K562 (cell line): ENCODE results near the gene C19orf85. TPM values are rescaled to one million over a fixed set of nuclear protein-coding genes. Genes with fewer than 3 reads are reported as not detected.

Source experiments
- ETV6 ChIP-seq, 3 experiments: fragments of 150-350 bp in 1 of 3; sonication (generic) in 1 of 3; formaldehyde crosslinking in 1 of 3; IDR thresholded peaks; 2 replicates each; pipeline versions ENCODE4 v1.6.1 to v1.8.0; 2014 to 2022; ENCODE audit warnings: borderline replicate concordance in 2 of 3, low read depth in 2 of 3, antibody characterized with exemption in 1 of 3, low read length in 1 of 3, mild to moderate bottlenecking in 1 of 3, missing genetic modification reagents in 1 of 3
- HDAC6 ChIP-seq: IDR thresholded peaks from 2 replicates; pipeline ENCODE4 v1.6.1; 2012; ENCODE audit warnings: low read depth, mild to moderate bottlenecking, control low read depth, inconsistent platforms, low read length, moderate library complexity
- MAFG ChIP-seq: fragments of 450-650 bp; conservative IDR thresholded peaks from 2 replicates; pipeline ENCODE4 v1.6.1; 2016; ENCODE audit warnings: missing genetic modification characterization, missing compliant biosample characterization
- RUNX1 ChIP-seq: sonication (generic); IDR thresholded peaks from 2 replicates; pipeline ENCODE4 v1.6.1; 2016; ENCODE audit warnings: antibody characterized with exemption, low read depth
- ZBED1 ChIP-seq: IDR thresholded peaks from 2 replicates; pipeline ENCODE4 v1.6.1; 2014
- ZNF584 ChIP-seq: fragments of 200-800 bp; sonication (Bioruptor generic); IDR thresholded peaks from 2 replicates; pipeline ENCODE4 v1.6.1; 2016; ENCODE audit warnings: low read depth, mild to moderate bottlenecking, missing genetic modification characterization, missing compliant biosample characterization
- polyA plus RNA-seq, 8 experiments: library from polyadenylated mRNA; depleted of rRNA in 4 of 8; stranded (reverse) in 5 of 8; unstranded in 3 of 8; fragments of >200 nt; fragmentation: Nextera tagmentation in 2 of 8; fragmentation: Illumina TruSeq in 1 of 8; extraction: Ambion mirVana in 2 of 8; extraction: Trizol in 1 of 8; gene quantifications; 2 replicates each; pipeline versions ENCODE4 v1.2.1 to v1.2.3, GENCODE V29; 2011 to 2014; ENCODE audit warnings: inconsistent platforms in 1 of 8, missing spikeins in 1 of 8
- total RNA-seq, 7 experiments: library from RNA; depleted of rRNA in 6 of 7; stranded (reverse); fragments of >200 nt in 6 of 7; fragmentation: Illumina TruSeq in 2 of 7; extraction: Trizol in 2 of 7; gene quantifications; 2 replicates each; pipeline versions ENCODE4 v1.2.1 to v1.2.3, GENCODE V29; 2011 to 2021; ENCODE audit warnings: low replicate concordance in 1 of 7
- TF ChIP-seq, protein P1 (sequence below): fragments of 250-450 bp; sonication (Bioruptor Pico); IDR thresholded peaks from 2 replicates; pipeline ENCODE4 v1.4.0; 2020; ENCODE audit warnings: borderline replicate concordance
- TF ChIP-seq, protein P2 (sequence below): fragments of 250-450 bp; sonication (Bioruptor Pico); IDR thresholded peaks from 2 replicates; pipeline ENCODE4 v1.5.0; 2020; ENCODE audit warnings: mild to moderate bottlenecking
- TF ChIP-seq, protein P3 (sequence below), 2 experiments: fragments of 150-350 bp in 1 of 2; IDR thresholded peaks; 2 replicates each; pipeline ENCODE4 v1.6.1; 2012 to 2016; ENCODE audit warnings: low read depth in 2 of 2, low read length in 2 of 2, mild to moderate bottlenecking in 1 of 2, moderate library complexity in 1 of 2
- TF ChIP-seq, protein P4 (sequence below): fragments of 450-650 bp; formaldehyde crosslinking; IDR thresholded peaks from 2 replicates; pipeline ENCODE4 v1.4.0; 2020; ENCODE audit warnings: mild to moderate bottlenecking, moderate library complexity
- TF ChIP-seq, protein P5 (sequence below), 2 experiments: fragments of 250-450 bp in 1 of 2; fragments of 450-650 bp in 1 of 2; sonication (Bioruptor Pico) in 1 of 2; IDR thresholded peaks; 2 replicates each; pipeline versions ENCODE4 v1.6.1 to v1.8.0; 2016 to 2021; ENCODE audit warnings: mild to moderate bottlenecking in 2 of 2, moderate library complexity in 2 of 2, missing compliant biosample characterization in 1 of 2, missing genetic modification characterization in 1 of 2

C19orf85 gene
- total and polyA plus RNA-seq, 9 of the 15 experiments (the other 6 are each of a cell fraction or from before 2014, with no cell fraction given), result not detected

DNA sequence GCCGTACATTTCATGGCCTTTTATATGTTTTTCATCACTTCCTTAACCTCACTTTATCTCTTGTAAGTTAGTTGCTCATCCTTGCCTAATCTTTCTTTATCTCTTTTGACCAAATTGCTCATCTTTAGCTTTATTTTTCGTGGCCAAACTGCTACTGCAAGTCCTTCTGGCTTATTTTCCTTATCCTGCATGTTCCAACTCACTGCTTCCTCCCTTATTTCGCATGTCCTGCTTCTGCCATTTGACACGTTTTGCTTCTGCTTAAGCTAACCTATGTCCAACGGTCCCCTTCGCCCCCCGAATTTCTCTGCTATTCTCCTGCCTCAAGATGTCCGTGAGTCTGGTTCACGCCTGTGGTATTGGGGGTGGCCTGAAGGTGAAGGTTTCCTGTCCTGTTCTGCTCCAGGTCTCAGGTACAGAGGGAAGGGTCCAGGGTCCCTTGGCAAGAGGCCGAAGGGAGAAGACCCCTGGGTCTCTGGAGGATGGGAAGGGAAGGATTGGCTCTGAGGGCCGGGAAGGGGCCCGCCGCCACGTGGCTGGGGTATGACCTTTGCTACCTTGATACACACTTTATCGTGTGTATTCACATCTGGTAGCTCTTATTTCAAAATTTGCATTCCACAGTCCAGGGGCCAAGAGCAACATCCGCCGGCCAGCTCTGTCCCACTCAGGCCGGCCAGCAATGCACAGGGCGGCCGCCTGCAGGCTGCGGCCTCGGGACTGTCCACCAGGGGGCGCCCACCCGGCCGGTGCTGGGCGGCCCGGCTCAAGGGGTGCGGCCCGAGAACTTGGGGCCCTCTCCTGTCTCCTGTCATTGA lies 2.9 kb upstream of the C19orf85 start (continued):
- TF ChIP-seq, protein P1, sequence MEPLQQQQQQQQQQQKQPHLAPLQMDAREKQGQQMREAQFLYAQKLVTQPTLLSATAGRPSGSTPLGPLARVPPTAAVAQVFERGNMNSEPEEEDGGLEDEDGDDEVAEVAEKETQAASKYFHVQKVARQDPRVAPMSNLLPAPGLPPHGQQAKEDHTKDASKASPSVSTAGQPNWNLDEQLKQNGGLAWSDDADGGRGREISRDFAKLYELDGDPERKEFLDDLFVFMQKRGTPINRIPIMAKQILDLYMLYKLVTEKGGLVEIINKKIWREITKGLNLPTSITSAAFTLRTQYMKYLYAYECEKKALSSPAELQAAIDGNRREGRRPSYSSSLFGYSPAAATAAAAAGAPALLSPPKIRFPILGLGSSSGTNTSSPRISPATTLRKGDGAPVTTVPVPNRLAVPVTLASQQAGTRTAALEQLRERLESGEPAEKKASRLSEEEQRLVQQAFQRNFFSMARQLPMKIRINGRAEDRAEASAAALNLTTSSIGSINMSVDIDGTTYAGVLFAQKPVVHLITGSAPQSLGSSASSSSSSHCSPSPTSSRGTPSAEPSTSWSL (CRISPR knock-in tag), result no peak
- TF ChIP-seq, protein P2, sequence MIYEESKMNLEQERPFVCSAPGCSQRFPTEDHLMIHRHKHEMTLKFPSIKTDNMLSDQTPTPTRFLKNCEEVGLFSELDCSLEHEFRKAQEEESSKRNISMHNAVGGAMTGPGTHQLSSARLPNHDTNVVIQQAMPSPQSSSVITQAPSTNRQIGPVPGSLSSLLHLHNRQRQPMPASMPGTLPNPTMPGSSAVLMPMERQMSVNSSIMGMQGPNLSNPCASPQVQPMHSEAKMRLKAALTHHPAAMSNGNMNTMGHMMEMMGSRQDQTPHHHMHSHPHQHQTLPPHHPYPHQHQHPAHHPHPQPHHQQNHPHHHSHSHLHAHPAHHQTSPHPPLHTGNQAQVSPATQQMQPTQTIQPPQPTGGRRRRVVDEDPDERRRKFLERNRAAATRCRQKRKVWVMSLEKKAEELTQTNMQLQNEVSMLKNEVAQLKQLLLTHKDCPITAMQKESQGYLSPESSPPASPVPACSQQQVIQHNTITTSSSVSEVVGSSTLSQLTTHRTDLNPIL, result no peak
- TF ChIP-seq MAFG (tag) (no peak), ETV6 (IDR thresholded peaks at IDR 0.05; ENCODE audit: borderline replicate concordance in 1 of 2, low read depth in 2 of 2, low read length in 1 of 2) (no peak), ETV6 (CRISPR knock-in tag; IDR thresholded peaks at IDR 0.05; ENCODE audit: borderline replicate concordance) (no peak), ZNF584 (CRISPR knock-in tag) (0 out of 2 replicates have a peak, but pooled peaks have one; percentile 21), ZBED1 (no peak), RUNX1 (no peak), HDAC6 (no peak)
- TF ChIP-seq, protein P3, sequence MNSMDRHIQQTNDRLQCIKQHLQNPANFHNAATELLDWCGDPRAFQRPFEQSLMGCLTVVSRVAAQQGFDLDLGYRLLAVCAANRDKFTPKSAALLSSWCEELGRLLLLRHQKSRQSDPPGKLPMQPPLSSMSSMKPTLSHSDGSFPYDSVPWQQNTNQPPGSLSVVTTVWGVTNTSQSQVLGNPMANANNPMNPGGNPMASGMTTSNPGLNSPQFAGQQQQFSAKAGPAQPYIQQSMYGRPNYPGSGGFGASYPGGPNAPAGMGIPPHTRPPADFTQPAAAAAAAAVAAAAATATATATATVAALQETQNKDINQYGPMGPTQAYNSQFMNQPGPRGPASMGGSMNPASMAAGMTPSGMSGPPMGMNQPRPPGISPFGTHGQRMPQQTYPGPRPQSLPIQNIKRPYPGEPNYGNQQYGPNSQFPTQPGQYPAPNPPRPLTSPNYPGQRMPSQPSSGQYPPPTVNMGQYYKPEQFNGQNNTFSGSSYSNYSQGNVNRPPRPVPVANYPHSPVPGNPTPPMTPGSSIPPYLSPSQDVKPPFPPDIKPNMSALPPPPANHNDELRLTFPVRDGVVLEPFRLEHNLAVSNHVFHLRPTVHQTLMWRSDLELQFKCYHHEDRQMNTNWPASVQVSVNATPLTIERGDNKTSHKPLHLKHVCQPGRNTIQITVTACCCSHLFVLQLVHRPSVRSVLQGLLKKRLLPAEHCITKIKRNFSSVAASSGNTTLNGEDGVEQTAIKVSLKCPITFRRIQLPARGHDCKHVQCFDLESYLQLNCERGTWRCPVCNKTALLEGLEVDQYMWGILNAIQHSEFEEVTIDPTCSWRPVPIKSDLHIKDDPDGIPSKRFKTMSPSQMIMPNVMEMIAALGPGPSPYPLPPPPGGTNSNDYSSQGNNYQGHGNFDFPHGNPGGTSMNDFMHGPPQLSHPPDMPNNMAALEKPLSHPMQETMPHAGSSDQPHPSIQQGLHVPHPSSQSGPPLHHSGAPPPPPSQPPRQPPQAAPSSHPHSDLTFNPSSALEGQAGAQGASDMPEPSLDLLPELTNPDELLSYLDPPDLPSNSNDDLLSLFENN (IDR thresholded peaks at IDR 0.05; ENCODE audit: low read depth in 2 of 2, low read length in 2 of 2), result 0 out of 4 replicates have a peak, but pooled peaks of 1 of the 2 experiments have one; percentile 4
- TF ChIP-seq, protein P4, sequence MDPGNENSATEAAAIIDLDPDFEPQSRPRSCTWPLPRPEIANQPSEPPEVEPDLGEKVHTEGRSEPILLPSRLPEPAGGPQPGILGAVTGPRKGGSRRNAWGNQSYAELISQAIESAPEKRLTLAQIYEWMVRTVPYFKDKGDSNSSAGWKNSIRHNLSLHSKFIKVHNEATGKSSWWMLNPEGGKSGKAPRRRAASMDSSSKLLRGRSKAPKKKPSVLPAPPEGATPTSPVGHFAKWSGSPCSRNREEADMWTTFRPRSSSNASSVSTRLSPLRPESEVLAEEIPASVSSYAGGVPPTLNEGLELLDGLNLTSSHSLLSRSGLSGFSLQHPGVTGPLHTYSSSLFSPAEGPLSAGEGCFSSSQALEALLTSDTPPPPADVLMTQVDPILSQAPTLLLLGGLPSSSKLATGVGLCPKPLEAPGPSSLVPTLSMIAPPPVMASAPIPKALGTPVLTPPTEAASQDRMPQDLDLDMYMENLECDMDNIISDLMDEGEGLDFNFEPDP (CRISPR knock-in tag), result no peak
- TF ChIP-seq, protein P5, sequence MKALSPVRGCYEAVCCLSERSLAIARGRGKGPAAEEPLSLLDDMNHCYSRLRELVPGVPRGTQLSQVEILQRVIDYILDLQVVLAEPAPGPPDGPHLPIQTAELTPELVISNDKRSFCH (CRISPR knock-in tag; IDR thresholded peaks at IDR 0.05), result no peak
- TF ChIP-seq, protein P5 (tag; IDR thresholded peaks at IDR 0.05), result peak; percentile 88
